GM20000 (cell line): ENCODE measurements around the gene CNNM3.

ENCODE experiments used
- DNase-seq: peaks from one replicate; pipeline ENCODE4 v3.0.0; 2012; ENCODE audit warnings: low spot score
- TF ChIP-seq, protein P1 (sequence below): IDR thresholded peaks from 2 replicates; pipeline ENCODE4 v1.5.1; 2012; ENCODE audit warnings: mild to moderate bottlenecking, control low read depth; ENCODE audit errors: extremely low read depth, missing control alignments

Gene CNNM3

DNA sequence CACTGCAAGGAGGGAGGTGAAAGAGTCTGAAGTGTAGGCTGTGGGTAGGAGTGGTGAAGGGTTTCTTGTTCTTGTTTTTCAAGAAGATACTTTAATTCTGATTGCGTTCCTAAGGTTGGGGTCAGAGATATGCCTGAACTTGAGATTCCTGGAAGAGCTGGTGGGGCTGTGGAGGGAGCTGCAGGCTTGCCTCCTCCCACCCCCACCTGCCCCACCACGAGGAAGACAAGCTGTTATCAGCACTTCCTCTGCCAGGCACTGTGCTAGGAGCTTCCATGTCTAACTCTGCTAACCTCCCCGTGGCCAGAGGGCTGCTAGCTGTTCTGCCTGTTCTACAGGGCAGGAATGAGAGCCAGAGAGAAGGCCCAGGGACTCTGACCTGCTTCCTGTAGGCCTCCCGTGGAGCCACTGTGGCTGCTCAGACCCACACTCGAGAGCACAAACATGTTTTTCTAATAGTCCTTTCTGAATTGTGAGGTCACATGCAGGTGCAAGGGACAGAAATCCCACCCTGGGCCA, 14.0 kb downstream of the CNNM3 start:
- TF ChIP-seq, protein P1, sequence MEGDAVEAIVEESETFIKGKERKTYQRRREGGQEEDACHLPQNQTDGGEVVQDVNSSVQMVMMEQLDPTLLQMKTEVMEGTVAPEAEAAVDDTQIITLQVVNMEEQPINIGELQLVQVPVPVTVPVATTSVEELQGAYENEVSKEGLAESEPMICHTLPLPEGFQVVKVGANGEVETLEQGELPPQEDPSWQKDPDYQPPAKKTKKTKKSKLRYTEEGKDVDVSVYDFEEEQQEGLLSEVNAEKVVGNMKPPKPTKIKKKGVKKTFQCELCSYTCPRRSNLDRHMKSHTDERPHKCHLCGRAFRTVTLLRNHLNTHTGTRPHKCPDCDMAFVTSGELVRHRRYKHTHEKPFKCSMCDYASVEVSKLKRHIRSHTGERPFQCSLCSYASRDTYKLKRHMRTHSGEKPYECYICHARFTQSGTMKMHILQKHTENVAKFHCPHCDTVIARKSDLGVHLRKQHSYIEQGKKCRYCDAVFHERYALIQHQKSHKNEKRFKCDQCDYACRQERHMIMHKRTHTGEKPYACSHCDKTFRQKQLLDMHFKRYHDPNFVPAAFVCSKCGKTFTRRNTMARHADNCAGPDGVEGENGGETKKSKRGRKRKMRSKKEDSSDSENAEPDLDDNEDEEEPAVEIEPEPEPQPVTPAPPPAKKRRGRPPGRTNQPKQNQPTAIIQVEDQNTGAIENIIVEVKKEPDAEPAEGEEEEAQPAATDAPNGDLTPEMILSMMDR, result no peak
- no peak for DNase-seq

DNA sequence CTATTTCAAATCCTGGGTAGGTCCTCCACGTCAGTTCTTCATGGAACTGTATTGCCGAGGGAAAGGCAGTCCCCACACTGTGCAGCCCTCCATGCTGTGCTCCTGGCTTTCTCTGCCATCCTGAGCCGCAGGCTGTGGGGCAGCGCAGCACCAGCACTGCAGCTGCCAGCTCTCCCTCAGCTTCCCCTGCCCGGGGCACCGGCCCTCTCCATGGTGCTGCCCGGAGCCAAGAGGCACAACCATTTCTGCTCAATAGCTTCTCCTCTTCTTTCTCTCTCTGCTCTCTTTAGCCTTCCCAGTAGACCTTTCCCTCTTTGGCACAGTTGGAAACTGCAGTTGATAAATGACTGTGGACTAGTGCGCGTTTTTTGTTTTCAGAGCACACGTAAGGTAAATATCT, 15.6 kb downstream of the CNNM3 start:
- DNase-seq, result no peak
- TF ChIP-seq, protein P1, result no peak

DNA sequence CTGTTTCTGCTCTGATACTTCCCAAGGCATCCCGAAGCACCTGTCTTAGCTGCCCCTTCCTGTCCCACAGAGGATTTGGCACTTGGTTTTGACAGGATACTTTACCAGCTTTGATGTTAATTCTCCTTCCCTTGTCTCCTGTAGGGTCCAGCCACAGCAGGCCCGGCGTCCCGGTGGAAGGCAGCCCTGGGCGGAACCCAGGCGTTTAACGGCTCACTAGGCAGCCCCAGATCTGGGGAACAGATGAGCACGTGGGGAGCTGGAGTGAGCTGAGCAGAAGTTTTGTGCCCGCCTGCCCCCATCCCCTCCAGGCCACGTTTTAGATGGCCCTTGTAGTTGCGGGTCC, 16.3 kb downstream of the CNNM3 start:
- no peak for DNase-seq
- TF ChIP-seq, protein P1, result no peak

DNA sequence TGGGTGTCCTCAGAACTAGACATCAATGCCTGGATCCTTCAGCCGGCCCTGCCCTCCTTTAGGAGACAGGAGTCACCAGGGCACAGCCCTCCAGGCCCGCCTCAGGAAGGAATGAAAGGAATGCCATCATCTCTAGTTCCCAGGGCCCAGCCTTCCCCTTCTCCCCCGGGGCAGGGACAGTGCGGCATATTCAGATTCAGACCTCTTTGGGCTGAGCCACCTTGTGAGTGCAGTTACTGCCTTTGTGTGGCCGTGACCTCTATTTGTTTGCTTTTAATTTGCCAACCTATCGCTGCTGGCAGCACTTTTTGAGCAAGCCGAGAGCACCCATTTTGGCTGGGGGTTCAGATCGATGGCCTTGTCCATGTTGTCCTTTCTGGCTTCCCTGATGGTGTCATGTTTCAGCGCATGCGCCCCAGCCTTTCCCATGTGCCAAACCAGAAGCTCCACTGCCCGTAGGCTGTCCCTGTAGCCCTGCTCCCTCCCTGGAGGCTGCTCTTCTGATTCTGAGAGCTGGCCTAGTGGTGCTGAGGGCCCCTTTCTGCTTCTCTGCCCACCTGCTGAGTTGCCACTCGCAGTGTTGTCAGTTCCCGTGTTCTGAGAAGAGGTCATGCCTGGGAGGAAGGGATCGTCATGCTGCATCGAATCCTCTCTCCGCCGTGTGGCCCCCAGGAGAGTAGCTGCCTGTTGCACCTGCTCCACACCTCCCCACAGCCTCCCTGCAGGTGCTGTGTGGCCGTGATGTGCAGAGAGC, 16.9 kb downstream of the CNNM3 start:
- DNase-seq, result no peak
- TF ChIP-seq, protein P1, result no peak

DNA sequence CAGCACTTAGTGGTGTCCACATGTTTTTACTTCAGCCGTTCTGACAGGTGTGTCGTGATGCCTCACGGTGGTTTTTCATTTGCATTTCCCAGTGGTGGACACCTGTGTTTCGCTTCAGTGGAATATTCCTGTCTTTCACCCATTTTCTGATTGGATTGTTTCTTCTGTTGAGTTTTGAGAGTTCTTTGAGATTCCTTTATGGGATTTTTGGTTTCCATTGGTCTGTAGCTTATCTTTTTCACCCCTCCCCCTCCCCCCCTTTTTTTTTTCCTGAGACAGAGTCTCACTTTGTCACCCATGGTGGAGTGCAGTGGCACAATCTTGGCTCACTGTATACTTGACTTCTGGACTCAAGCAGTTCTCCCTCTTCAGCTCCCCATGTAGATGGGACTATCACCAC, 19.8 kb downstream of the CNNM3 start:
- no peak for DNase-seq
- TF ChIP-seq, protein P1, result no peak

DNA sequence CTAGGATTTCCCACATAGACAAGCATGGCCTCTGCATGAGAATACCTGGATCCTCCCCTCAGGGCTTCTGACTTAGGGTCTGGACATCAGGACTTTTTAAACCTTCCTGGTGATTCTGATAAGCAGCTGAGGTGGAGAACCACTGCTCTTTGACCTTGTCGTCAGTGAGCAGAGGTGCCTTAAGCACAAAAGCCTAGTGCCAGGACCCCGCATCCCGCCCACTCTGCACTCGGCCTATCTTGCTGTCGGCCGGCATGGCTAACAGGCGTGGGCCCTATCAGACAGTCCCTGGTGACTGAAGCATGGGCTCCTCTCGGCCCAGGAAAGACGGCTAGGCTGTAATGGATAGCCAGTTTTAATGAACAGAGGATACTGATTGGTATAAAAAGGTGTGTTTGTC, 21.5 kb downstream of the CNNM3 start:
- TF ChIP-seq, protein P1, result no peak
- DNase-seq, result no peak

DNA sequence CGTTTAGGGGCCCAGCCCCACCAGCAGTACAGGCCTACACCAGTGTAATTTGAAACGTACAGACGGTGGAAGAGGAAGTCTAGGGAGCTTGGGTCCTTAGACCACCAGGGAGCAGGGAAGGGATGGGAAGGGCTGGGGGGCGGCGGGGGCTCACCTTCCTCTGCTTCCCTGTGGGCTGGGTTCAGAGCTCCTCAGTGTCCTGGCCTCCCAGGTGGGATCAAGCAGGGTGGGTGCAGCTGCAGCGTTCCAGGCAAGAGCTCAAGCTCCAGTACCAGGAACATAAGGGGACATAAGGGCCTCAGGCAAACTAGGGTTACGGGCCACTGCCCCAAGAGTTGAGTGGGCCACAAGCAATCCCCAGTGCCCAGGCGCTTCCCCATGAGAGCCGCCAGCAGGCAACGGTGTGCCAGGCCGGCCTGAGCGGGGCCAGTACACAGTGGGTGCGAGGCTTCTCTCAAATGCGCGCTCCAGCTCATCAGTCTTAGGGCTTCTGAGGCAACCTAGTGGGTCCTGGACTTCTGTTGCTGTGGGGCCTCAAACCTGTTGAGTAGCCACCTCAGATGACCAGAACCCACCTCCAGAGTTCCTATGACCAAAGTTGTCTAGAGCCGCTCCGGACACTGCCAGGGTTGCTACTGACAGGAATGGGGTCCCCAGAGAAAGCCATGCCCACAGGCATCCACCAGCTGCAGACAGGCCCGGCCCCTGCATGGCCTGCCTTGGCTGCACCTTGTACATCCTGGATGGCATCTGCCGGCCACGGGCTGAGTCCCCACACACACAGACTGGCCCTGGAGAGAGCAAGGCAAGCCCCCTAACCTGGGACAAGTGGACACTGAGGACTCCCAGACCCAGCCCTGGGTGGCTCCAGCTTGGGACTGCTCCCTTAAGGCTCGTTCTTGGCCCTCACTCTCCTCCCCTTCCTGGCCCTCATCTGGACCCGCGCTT, 22.6 kb downstream of the CNNM3 start:
- TF ChIP-seq, protein P1, result no peak
- DNase-seq, result no peak
